SKM-1 treated with dmso at 0.1 percent for 144 hours (cell line): ENCODE measurements around the gene AGPAT4.

ENCODE experiments used
- DNase-seq: peaks from one replicate; lab custom pipeline; 2025; ENCODE audit not compliant: unreplicated experiment; lab: John Stamatoyannopoulos, UW

The AGPAT4 gene

GRCh38 chr6:161082215-161082614 is 191.6 kb downstream of the AGPAT4 start:
- DNase-seq, result no peak

- DNase-seq, result no peak
These were observed 193.4 kb downstream of the AGPAT4 start for GRCh38 chr6:161080263-161080970.
